ENCODE results near the gene DDX24.

The DDX24 gene

GRCh38 chr14:94080621-94081385, at the start of gene DDX24, which contains the start of gene IFI27L1:
DDX24 (minus strand) TSS chr14:94081202; CDS start chr14:94079742, 1,460 bp downstream.
IFI27L1 (plus strand) TSS chr14:94081310; CDS start chr14:94096938, 15,628 bp downstream.
- DNase-seq = peak; percentile 88

- DNase-seq = no peak
These were observed 48.9 kb upstream of the DDX24 start for GRCh38 chr14:94129758-94130414.

GRCh38 chr14:94129111-94129757, 48.2 kb upstream of the DDX24 start, which contains the start of gene IFI27L2:
IFI27L2 (minus strand) TSS chr14:94129604; CDS start chr14:94129564, 40 bp downstream.
- peak; percentile 40 for DNase-seq

GRCh38 chr14:94128216-94128839, 47.3 kb upstream of the DDX24 start:
- no peak for DNase-seq

DNA sequence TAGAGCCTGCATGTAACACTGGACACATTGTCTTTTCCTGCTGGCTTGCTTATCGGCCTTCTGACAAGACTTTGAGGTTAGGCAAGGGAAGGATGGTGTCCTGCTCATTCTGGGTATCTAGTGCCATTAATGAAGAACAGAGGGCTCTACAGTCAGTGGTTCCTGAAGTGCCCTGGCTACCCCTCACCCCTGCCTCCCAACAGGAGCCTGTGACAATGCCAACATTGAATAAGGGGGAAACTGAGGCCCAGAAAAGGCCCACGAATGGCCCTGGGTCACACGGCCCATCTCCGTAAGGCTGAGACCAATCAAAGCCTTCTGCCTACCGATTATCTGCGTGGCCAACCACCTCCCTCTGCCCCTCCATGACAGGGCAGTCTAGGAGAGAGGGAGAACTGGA, 46.3 kb upstream of the DDX24 start:
- no peak for DNase-seq

GRCh38 chr14:94126800-94127199, 45.8 kb upstream of the DDX24 start:
- no peak for DNase-seq

- no peak for DNase-seq
These were observed 45.3 kb upstream of the DDX24 start for GRCh38 chr14:94126419-94126677.

- no peak for DNase-seq
These were observed 44.8 kb upstream of the DDX24 start for GRCh38 chr14:94125659-94126418.

DNA sequence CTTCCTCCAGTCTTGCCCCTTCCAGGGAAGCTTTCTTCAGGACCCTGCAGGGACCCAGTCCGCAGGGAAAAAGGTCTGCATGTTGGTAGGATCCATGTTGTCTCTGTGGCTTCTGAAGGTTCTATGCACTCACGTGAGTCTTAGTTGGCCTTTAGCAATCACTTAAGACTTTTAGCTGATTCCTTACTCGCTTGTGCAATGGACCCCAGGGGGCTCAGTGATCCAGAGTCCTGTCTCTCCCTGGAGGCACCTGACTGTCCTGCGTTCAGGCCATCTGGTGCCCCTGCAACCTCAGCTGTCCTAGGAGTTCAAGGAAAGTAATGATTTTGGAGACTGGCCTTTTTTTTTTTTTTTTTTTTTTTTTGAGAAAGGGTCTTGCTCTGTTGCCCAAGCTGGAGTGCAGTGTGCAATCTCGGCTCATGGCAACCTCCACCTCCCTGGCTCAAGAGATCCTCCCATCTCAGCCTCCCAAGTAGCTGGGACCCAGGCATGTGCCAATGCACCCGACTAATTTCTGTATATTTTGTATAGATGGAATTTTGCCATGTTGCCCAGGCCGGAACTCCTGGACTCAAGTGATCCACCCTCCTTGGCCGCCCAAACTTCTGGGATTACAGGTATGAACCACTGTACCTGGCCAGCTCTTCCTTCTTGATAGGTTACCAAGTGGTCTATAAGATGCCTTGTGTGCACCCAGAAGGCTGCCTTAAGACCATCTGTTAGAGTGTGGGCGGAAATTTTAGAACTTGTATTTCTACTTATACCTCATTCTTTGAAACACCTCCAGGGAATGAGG, 43.8 kb upstream of the DDX24 start:
- DNase-seq = no peak

GRCh38 chr14:94123868-94124267, 42.9 kb upstream of the DDX24 start:
- DNase-seq = no peak

- no peak for DNase-seq
These were observed 42.3 kb upstream of the DDX24 start for GRCh38 chr14:94123296-94123695.

GRCh38 chr14:94122438-94122837, 41.4 kb upstream of the DDX24 start:
- DNase-seq = no peak

GRCh38 chr14:94121485-94121884, 40.5 kb upstream of the DDX24 start:
- DNase-seq = no peak

DNA sequence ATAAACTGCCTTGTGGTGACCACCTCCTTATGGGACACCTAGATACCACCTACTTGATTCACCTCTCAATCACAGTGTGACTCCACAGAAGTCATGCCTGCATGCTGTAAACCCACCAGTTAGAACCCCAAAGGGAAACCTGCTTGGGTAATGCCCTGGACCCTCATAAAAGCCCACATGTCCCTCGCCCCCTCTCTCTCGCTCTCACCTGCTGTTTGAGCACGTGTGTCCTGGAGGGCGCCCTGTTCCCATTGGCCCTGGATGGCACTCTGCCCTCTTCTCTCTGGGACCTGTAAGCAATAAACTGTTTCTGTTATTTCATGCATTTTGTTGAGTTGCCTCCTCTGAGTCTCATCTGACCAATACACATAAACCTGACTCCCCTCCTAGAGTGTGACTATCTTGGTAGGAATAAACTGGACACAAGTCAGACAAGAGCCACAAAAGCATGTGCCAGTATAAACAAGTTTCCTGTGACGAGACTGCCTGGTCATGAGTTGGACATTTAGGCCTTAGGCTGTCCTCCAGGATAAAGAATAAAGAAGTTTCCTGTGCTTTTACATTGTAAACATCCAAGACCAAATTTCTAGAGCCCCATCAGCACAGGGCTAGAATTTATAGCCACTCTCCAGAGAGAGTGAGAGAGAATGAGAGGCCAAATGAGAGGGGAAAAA, 39.8 kb upstream of the DDX24 start:
- no peak for DNase-seq

GRCh38 chr14:94119071-94119470, 38.1 kb upstream of the DDX24 start:
- DNase-seq = no peak

- DNase-seq = no peak
These were observed 36.9 kb upstream of the DDX24 start for GRCh38 chr14:94117856-94118255.

GRCh38 chr14:94116701-94117100, 35.7 kb upstream of the DDX24 start:
- DNase-seq = no peak

DNA sequence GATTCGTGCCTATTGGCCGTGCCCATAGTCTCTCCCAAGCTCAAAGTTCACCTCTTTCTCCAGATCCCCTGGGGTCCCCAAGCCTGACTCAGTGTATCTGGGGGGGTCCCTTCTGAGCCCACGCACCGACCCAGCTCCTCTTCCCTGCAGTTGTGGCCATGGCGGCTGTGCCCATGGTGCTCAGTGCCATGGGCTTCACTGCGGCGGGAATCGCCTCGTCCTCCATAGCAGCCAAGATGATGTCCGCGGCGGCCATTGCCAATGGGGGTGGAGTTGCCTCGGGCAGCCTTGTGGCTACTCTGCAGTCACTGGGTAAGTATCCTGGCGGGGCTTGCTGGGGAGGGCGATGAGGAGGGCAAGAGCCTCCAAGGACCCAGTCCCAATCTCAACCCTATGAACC, 34.6 kb upstream of the DDX24 start:
- DNase-seq = no peak

DNA sequence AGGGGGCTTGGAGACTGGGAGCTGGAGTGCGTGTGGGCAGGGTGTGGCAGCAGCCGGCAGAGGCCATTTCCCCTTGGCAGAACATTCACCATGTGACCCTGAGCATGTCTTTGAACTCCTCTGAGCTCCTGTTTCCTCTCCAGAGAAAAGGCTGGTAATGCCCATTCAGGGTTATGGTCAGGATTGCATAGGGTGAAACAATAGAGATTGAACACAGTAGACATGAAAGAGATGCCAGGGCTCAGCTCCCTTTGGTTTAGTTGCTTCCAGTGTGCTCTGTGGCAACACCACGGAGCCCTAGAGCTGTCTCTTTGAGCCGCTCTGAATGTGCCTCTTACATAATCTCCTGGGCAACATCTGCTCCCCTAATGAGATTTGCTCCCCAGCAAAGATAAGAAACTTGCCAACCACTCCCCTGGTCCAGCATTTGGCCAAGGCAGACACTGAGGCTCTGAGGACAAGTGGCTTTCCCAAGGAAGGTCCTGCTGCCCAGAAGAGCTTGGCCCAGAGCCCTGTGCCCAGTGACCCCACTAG, 34.1 kb upstream of the DDX24 start:
- no peak for DNase-seq

GRCh38 chr14:94114589-94115057, 33.6 kb upstream of the DDX24 start:
- DNase-seq = no peak
